Keratinocyte (primary cell): ENCODE data around the gene CCDC7. TPM values are rescaled to one million over a fixed set of nuclear protein-coding genes. Genes with fewer than 3 reads are reported as not detected.
"Not testable (repeated sequence)": the region's sequence is repeated elsewhere in the genome, so short reads cannot be mapped to it uniquely, and the experiment has no call there.

Experiments
- DNase-seq: peaks from one replicate; pipeline ENCODE4 v3.0.0-alpha.2; 2011; ENCODE audit warnings: low read depth, missing footprints, low spot score
- FAIRE-seq: peaks from 2 replicates; lab custom pipeline; 2011; peaks lifted over from hg19 to GRCh38; lab: Jason Lieb, UNC
- H2AFZ ChIP-seq: 2 replicates; pipeline ENCODE4 v1.6.0; 2012; ENCODE audit warnings: low read length, control low read depth, inconsistent platforms; ENCODE audit not compliant: control insufficient read depth
- H3K27ac ChIP-seq: 2 replicates; pipeline ENCODE4 v1.5.1; 2011; ENCODE audit warnings: low read length; ENCODE audit not compliant: control insufficient read depth, insufficient read depth
- H3K27me3 ChIP-seq: 3 replicates; pipeline ENCODE4 v1.6.0; 2011; ENCODE audit warnings: low read length; ENCODE audit not compliant: control insufficient read depth, insufficient read depth; ENCODE audit errors: extremely low read depth
- H3K36me3 ChIP-seq, 2 experiments: 2 replicates in 1 of 2; 3 replicates in 1 of 2; pipeline ENCODE4 v1.5.1; 2011; ENCODE audit warnings: low read length in 2 of 2, mild to moderate bottlenecking in 1 of 2; ENCODE audit not compliant: control insufficient read depth in 2 of 2, insufficient read depth in 2 of 2; ENCODE audit errors: extremely low read depth in 1 of 2
- H3K4me1 ChIP-seq: 3 replicates; pipeline ENCODE4 v1.5.1; 2011; ENCODE audit warnings: low read length; ENCODE audit not compliant: control insufficient read depth, insufficient read depth; ENCODE audit errors: extremely low read depth
- H3K4me2 ChIP-seq: 3 replicates; pipeline ENCODE4 v1.6.0; 2011; ENCODE audit warnings: low read depth, low read length; ENCODE audit not compliant: control insufficient read depth, insufficient read depth; ENCODE audit errors: extremely low read depth
- H3K4me3 ChIP-seq, 3 experiments: fragments of 200-600 bp in 1 of 3; sonication (generic) in 1 of 3; 2 replicates in 2 of 3; 3 replicates in 1 of 3; pipeline ENCODE4 v1.5.1; 2011 to 2016; ENCODE audit warnings: low read length in 3 of 3, mild to moderate bottlenecking in 3 of 3, control low read depth in 2 of 3, inconsistent platforms in 1 of 3, low read depth in 1 of 3, mixed read lengths in 1 of 3, mixed run types in 1 of 3, moderate library complexity in 1 of 3; ENCODE audit not compliant: control insufficient read depth in 2 of 3, insufficient read depth in 2 of 3; ENCODE audit errors: extremely low read depth in 1 of 3
- H3K79me2 ChIP-seq: 2 replicates; pipeline ENCODE4 v1.6.0; 2012; ENCODE audit warnings: low read length; ENCODE audit not compliant: control insufficient read depth, insufficient read depth
- H3K9ac ChIP-seq: 3 replicates; pipeline ENCODE4 v1.6.0; 2011; ENCODE audit warnings: low read length; ENCODE audit not compliant: control insufficient read depth, insufficient read depth; ENCODE audit errors: extremely low read depth
- H3K9me1 ChIP-seq: 3 replicates; pipeline ENCODE4 v1.6.0; 2011; ENCODE audit warnings: low read length; ENCODE audit not compliant: control insufficient read depth, insufficient read depth; ENCODE audit errors: extremely low read depth
- H3K9me3 ChIP-seq: 2 replicates; pipeline ENCODE4 v1.5.1; 2012; ENCODE audit warnings: low read depth, low read length; ENCODE audit not compliant: control insufficient read depth
- H4K20me1 ChIP-seq: 3 replicates; pipeline ENCODE4 v1.6.0; 2011; ENCODE audit warnings: low read length; ENCODE audit not compliant: control insufficient read depth, insufficient read depth; ENCODE audit errors: extremely low read depth
- CTCF ChIP-seq, 3 experiments: IDR thresholded peaks in 1 of 3; conservative IDR thresholded peaks in 1 of 3; optimal IDR thresholded peaks in 1 of 3; 2 replicates in 2 of 3; 3 replicates in 1 of 3; pipeline versions ENCODE3 to v1.5.1; 2011; ENCODE audit warnings: low read length in 3 of 3, mild to moderate bottlenecking in 3 of 3, moderate library complexity in 2 of 3, control low read depth in 1 of 3, inconsistent platforms in 1 of 3; ENCODE audit not compliant: insufficient read depth in 2 of 3; ENCODE audit errors: extremely low read depth in 1 of 3
- EZH2 ChIP-seq: IDR thresholded peaks from one replicate; pipeline ENCODE4 v1.6.1; 2012; ENCODE audit warnings: inconsistent platforms, mild to moderate bottlenecking, low read length, moderate library complexity
- dilution Hi-C: fragments of 300-500 bp; cut with MboI; formaldehyde crosslinking; loops from one replicate; pipeline ENCODE4 v1.7.0; 2020; ENCODE audit warnings: low sequenced_read_pairs; ENCODE audit not compliant: extremely low pct_ligation_motif_present
- polyA plus RNA-seq, 5 experiments: library from polyadenylated mRNA; depleted of rRNA in 3 of 5; stranded (reverse) in 3 of 5; stranded (forward) in 1 of 5; unstranded in 1 of 5; fragments of >200 nt; gene quantifications; 1 replicate in 1 of 5; 2 replicates in 3 of 5; 3 replicates in 1 of 5; pipeline versions ENCODE4 v1.2.1 to v1.2.3, GENCODE V29; 2011 to 2012; ENCODE audit warnings: missing spikeins in 2 of 5, low read depth in 1 of 5, low replicate concordance in 1 of 5

The CCDC7 gene
- polyA plus RNA-seq, 1 donor (not counting 4 experiments of a cell fraction or from before 2014, with no cell fraction given): 1.1 TPM

GRCh38 chr10:32893434-32893833 is 447.5 kb downstream of the CCDC7 start:
- Histone ChIP-seq H3K9me3 (no peaks in the 10 kb centered on the region), H3K36me3 (peaks cover 8 to 15% of the 10 kb centered on the region in 2 experiments), H3K9me1 (no peaks in the 10 kb centered on the region), H3K9ac (no peak overlapping the region), H3K4me2 (no peak overlapping the region), H2AFZ (no peak overlapping the region), H3K27ac (no peak overlapping the region), H3K4me1 (no peaks in the 10 kb centered on the region), H3K79me2 (no peaks in the 10 kb centered on the region), H3K4me3 (no peak overlapping the region), H4K20me1 (no peaks in the 10 kb centered on the region), H3K27me3 (no peaks in the 10 kb centered on the region)
- DNase-seq: no peak
- FAIRE-seq: no peak
- dilution Hi-C loops: no loop called here
- no peak for TF ChIP-seq EZH2
- TF ChIP-seq CTCF (optimal IDR thresholded peaks at IDR 0.05 in 1 of 3, IDR thresholded peaks at IDR 0.05 in 1 of 3, conservative IDR thresholded peaks at IDR 0.05 in 1 of 3; ENCODE audit: extremely low read depth in 1 of 3, insufficient read depth in 2 of 3, low read length in 3 of 3): peak in 2 of 3 experiments; percentile 26 to 41

GRCh38 chr10:32893916-32894664 is 448.1 kb downstream of the CCDC7 start:
- Histone ChIP-seq H3K9me3 (no peaks in the 10 kb centered on the region), H4K20me1 (no peaks in the 10 kb centered on the region), H3K9ac (no peak overlapping the region), H3K4me1 (no peaks in the 10 kb centered on the region), H3K9me1 (no peaks in the 10 kb centered on the region), H3K36me3 (peaks cover 8 to 18% of the 10 kb centered on the region in 2 experiments), H3K27me3 (no peaks in the 10 kb centered on the region), H2AFZ (no peak overlapping the region), H3K4me2 (no peak overlapping the region), H3K4me3 (no peak overlapping the region), H3K27ac (no peak overlapping the region), H3K79me2 (no peaks in the 10 kb centered on the region)
- TF ChIP-seq CTCF (optimal IDR thresholded peaks at IDR 0.05 in 1 of 3, IDR thresholded peaks at IDR 0.05 in 1 of 3, conservative IDR thresholded peaks at IDR 0.05 in 1 of 3; ENCODE audit: extremely low read depth in 1 of 3, insufficient read depth in 2 of 3, low read length in 3 of 3) (no peak), EZH2 (no peak)
- no peak for DNase-seq
- no peak for FAIRE-seq
- dilution Hi-C loops: no loop called here

- H3K4me3 ChIP-seq, H2AFZ ChIP-seq, DNase-seq, H3K79me2 ChIP-seq, H3K27ac ChIP-seq, H3K27me3 ChIP-seq, H3K4me2 ChIP-seq, H3K4me1 ChIP-seq, FAIRE-seq, dilution Hi-C loops, H3K9ac ChIP-seq, H3K9me3 ChIP-seq, H3K9me1 ChIP-seq, H4K20me1 ChIP-seq: not testable (repeated sequence)
- peaks cover 8 to 26% of the 10 kb centered on the region in 2 experiments for H3K36me3 ChIP-seq
Observed at GRCh38 chr10:32895200-32895968, 449.4 kb downstream of the CCDC7 start.
